HG02759 (cell line): ENCODE measurements around the gene PPP1R13L.

Experiments
- ATAC-seq: cut with Tn5 transposase; IDR thresholded peaks from one replicate; pipeline ENCODE4 v1.9.1; 2021; ENCODE audit warnings: mild to moderate bottlenecking, moderate library complexity; ENCODE audit not compliant: unreplicated experiment

The PPP1R13L gene, protein sequence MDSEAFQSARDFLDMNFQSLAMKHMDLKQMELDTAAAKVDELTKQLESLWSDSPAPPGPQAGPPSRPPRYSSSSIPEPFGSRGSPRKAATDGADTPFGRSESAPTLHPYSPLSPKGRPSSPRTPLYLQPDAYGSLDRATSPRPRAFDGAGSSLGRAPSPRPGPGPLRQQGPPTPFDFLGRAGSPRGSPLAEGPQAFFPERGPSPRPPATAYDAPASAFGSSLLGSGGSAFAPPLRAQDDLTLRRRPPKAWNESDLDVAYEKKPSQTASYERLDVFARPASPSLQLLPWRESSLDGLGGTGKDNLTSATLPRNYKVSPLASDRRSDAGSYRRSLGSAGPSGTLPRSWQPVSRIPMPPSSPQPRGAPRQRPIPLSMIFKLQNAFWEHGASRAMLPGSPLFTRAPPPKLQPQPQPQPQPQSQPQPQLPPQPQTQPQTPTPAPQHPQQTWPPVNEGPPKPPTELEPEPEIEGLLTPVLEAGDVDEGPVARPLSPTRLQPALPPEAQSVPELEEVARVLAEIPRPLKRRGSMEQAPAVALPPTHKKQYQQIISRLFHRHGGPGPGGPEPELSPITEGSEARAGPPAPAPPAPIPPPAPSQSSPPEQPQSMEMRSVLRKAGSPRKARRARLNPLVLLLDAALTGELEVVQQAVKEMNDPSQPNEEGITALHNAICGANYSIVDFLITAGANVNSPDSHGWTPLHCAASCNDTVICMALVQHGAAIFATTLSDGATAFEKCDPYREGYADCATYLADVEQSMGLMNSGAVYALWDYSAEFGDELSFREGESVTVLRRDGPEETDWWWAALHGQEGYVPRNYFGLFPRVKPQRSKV

GRCh38 chr19:45404557-45405434 is at the start of gene PPP1R13L:
TSS of gene PPP1R13L (minus strand) at chr19:45405069. CDS start at chr19:45398318, 6,751 bp downstream.
- peak; percentile 18 for ATAC-seq

- ATAC-seq = no peak
These were observed 47.0 kb upstream of the PPP1R13L start for GRCh38 chr19:45451850-45452387.

DNA sequence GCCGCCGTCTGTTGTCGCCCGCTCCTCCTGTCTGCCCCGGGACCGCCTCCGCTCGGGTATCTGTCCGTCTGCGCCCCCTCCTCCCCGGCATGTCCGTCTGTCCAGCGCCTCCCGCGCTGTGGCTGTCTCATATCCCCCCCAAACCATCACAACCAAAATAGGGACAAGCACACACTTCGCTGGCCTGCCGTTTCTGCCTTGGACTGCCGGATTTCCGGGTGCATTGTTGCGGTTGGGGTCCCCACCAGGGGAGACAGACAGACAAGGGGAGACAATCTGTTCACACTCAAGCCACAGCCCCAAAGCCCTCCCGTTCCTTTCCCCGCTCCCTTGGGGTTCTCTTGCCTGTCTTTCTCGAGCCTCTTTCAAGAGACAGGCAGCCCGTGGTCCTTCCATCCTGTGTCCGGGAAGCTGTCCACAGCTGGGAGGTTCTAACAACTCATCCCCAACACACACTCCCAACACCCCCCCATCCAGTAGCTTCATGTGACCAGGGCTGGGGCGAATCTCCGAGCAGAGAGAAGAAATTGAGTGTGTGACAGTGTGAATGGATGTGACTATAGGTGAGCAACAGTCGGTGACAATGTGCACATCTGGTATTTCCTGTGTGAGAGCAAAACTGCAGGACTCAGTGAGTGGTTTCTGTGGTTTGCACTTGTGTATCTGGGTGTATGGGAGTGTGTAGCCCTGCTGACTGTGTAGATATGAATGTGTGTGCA is 46.4 kb upstream of the PPP1R13L start:
- peak; percentile 23 for ATAC-seq

- ATAC-seq = no peak
These were observed 45.1 kb upstream of the PPP1R13L start for GRCh38 chr19:45450012-45450333.

GRCh38 chr19:45448887-45449299 is 44.0 kb upstream of the PPP1R13L start:
- ATAC-seq = no peak

DNA sequence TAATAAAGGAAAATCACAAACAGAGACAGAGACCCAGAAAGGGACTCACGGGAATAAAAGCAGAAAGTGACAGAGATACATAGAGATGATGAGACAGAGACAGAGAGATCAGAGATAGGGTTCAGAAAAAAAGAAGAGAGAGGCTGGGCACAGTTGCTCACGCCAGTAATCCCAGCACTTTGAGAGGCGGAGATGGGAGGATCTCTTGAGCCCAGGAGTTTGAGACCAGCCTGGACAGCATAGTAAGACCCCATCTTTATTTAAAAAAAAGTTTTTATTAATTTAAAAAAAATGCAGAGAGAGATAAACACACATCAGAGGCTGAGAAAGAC is 43.5 kb upstream of the PPP1R13L start:
- ATAC-seq = no peak

DNA sequence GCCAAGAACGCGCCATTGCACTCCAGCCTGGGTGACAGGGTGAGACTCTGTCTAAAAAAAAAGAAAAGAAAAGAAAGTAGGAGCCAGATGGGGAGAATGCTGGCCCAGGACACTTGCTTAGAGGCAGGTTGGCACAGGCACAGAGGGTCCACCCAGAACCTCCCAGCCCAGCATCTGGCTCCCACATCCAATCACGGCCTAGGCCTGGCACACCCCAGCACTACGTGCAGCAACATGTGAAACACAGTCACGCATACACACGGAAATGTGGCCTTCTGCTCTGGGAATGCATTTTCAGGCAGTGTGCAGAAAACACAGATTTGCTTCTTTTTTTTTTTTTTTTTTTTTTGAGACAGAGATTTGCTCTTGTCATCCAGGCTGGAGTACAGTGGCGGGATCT is 42.1 kb upstream of the PPP1R13L start:
- no peak for ATAC-seq

- ATAC-seq = no peak
These were observed 41.4 kb upstream of the PPP1R13L start for GRCh38 chr19:45446295-45446694.

GRCh38 chr19:45445139-45445538 is 40.3 kb upstream of the PPP1R13L start:
- no peak for ATAC-seq

GRCh38 chr19:45444318-45445041 is 39.6 kb upstream of the PPP1R13L start:
- ATAC-seq = peak; percentile 59

GRCh38 chr19:45443462-45444317 is 38.8 kb upstream of the PPP1R13L start:
- ATAC-seq = no peak

- ATAC-seq = no peak
These were observed 38.1 kb upstream of the PPP1R13L start for GRCh38 chr19:45442778-45443461.

DNA sequence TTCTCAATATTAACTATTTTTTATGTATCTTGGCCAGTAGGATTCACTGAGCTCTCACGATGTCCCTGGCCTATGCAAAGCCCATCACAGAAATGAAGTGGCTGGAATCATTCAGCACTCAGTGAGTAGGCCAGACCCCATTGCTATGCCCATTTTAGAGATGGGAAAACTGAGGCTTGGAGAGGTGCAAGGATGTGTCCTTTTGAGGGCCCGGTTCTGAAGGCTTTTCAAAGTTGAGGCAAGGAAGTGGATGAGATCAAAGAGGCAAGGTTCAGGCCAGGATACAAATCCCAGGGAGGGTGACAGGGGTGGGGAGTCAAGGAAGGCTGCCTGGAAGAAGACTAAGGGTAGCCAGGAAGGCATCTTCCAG is 37.5 kb upstream of the PPP1R13L start:
- no peak for ATAC-seq

DNA sequence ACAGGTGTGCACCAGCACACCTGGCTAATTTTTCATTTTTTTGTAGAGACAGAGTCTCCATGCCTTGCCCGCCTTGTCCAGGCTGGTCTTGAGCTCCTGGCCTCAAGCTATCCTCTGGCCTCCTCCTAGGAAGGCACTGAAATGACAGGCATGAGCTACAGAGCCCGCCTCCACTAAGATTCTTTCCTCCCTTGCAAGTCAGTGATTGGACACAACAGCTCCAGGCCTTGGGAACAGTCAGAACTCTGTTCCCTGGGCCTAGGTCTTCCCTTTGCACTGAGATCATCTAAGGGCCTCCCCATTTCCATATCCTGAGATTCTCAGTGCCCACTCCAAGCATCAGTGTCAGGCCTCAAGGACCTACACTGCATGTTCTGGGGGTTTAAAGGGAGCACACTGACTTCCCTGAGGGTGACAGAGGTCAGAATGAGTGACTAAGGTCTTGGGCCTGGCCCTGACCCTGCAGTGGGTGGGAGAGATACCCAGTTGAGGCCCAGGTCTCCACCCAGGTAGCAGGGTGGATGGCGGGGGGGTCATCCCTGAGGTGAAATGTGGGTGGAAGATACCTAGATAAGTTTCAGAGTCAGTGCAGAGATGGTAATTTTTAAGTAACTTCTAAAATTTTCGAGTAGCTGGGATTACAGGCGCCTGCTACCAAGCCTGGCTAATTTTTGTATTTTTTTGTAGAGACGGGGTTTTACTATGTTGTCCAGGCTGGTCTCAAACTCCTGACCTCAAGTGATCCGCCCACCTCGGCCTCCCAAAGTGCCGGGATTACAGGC is 36.2 kb upstream of the PPP1R13L start:
- ATAC-seq = no peak

- ATAC-seq = no peak
These were observed 35.4 kb upstream of the PPP1R13L start for GRCh38 chr19:45440259-45440638.

DNA sequence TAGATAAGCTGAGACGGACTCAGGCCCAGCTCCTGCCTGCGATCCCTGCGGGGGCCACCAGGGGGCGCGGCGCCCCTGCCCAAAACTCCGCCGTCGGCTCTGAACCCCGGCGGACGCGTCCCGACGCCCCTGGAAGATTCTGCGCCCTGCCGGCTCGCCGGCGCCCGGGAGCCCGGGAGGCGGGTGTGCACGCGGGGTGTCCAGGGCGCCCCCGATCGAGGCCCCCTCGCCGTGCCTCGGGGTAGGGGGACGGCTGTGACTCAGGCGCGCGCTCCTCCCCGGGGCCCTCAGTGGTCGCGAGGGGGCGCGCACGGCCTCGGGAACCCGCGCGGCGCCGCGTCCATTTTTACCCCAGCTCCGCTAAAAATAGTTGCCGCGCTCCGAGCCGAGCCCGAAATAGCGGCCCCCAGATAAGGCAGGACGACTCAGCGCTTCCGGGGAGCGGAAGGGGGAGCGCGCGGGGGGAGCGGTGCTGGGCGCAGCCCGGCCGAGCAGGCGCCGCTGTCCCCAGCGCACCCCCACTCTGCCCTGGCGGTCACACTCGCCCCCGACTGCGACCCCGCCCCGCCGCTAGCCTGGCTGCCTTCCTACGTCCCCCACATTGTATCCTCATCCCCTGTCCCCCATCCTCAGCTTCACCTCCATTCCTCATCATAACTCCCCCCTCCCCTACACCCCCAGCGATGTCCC is 34.8 kb upstream of the PPP1R13L start:
- ATAC-seq = peak; percentile 62

DNA sequence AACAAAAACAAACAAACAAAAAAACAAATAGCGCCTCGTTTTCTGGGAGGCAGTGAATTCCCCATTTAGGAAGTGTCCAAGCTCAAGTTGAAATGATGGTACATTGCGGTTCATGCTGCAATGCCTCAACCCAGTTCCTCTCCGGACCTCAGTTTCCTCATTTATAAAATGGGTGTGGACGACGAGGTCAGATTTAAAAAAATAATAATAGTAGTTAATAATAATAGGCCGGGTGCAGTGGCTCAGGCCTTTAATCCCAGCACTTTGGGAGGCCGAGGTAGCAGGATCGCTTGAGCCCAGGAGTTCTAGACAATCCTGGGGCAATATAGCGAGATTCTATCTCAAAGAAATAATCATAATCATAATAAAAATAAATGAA is 34.3 kb upstream of the PPP1R13L start:
- ATAC-seq = no peak
